ENCODE measurements around the gene C1QTNF9B. TPM values are rescaled to one million over a fixed set of nuclear protein-coding genes. Genes with fewer than 3 reads are reported as not detected.

C1QTNF9B gene
- total RNA-seq, 1 donor from 2014 or later: not detected

GRCh38 chr13:23922005-23922932 is 25.0 kb upstream of the C1QTNF9B start:
- H3K36me3 ChIP-seq (ENCODE audit: insufficient read depth, low read length): no peaks in the 10 kb centered on the region
- H3K4me3 Mint-ChIP-seq (ENCODE audit: unreplicated experiment): no peak overlapping the region
- no peaks in the 10 kb centered on the region for H3K27me3 ChIP-seq (ENCODE audit: insufficient read depth, low read length)
- H3K4me1 ChIP-seq (ENCODE audit: insufficient read depth, low read length): peaks cover 4% of the 10 kb centered on the region
- H3K79me2 ChIP-seq (ENCODE audit: insufficient read depth, low read length): no peaks in the 10 kb centered on the region
- H3K9me3 ChIP-seq (ENCODE audit: insufficient read depth, low read depth, low read length): no peaks in the 10 kb centered on the region
- no peaks in the 10 kb centered on the region for H3K27me3 Mint-ChIP-seq (ENCODE audit: low read depth, unreplicated experiment)
- H3K27ac ChIP-seq (ENCODE audit: low read depth, low read length): no peak overlapping the region
- H3K9ac ChIP-seq (ENCODE audit: low read length): no peak overlapping the region
- peaks cover 4% of the 10 kb centered on the region for H3K9me3 Mint-ChIP-seq (ENCODE audit: unreplicated experiment)
- no peaks in the 10 kb centered on the region for H3K36me3 Mint-ChIP-seq (ENCODE audit: low read depth, unreplicated experiment)
- FAIRE-seq (no peak), DNase-seq (ENCODE audit: low read depth) (peak; percentile 43)
- H3K4me2 ChIP-seq (ENCODE audit: low read length): no peak overlapping the region
- H4K20me1 ChIP-seq (ENCODE audit: insufficient read depth, low read length): no peaks in the 10 kb centered on the region
- H3K27ac Mint-ChIP-seq (ENCODE audit: unreplicated experiment): no peak overlapping the region
- H3K4me1 Mint-ChIP-seq (ENCODE audit: low read depth, unreplicated experiment): peaks cover 5% of the 10 kb centered on the region
- no peak overlapping the region for H2AFZ ChIP-seq (ENCODE audit: low read depth, low read length)
- H3K4me3 ChIP-seq (ENCODE audit: insufficient read depth, low read depth, low read length): no peak overlapping the region
- TF ChIP-seq CTCF (IDR thresholded peaks at IDR 0.05; ENCODE audit: insufficient read depth, low read depth, low read length) (no peak), EZH2 (IDR thresholded peaks at IDR 0.05; ENCODE audit: insufficient read depth, low read length) (no peak)

- Mint-ChIP-seq H3K9me3 (ENCODE audit: unreplicated experiment) (peaks cover 4% of the 10 kb centered on the region), H3K27me3 (ENCODE audit: low read depth, unreplicated experiment) (no peaks in the 10 kb centered on the region), H3K27ac (ENCODE audit: unreplicated experiment) (no peak overlapping the region), H3K36me3 (ENCODE audit: low read depth, unreplicated experiment) (no peaks in the 10 kb centered on the region), H3K4me1 (ENCODE audit: low read depth, unreplicated experiment) (peaks cover 5% of the 10 kb centered on the region), H3K4me3 (ENCODE audit: unreplicated experiment) (no peak overlapping the region)
- Histone ChIP-seq H3K9me3 (ENCODE audit: insufficient read depth, low read depth, low read length) (no peaks in the 10 kb centered on the region), H3K27ac (ENCODE audit: low read depth, low read length) (no peak overlapping the region), H3K9ac (ENCODE audit: low read length) (no peak overlapping the region), H3K4me2 (ENCODE audit: low read length) (no peak overlapping the region), H3K79me2 (ENCODE audit: insufficient read depth, low read length) (no peaks in the 10 kb centered on the region), H3K4me3 (ENCODE audit: insufficient read depth, low read depth, low read length) (no peak overlapping the region), H2AFZ (ENCODE audit: low read depth, low read length) (no peak overlapping the region), H3K4me1 (ENCODE audit: insufficient read depth, low read length) (peaks cover 4% of the 10 kb centered on the region), H3K36me3 (ENCODE audit: insufficient read depth, low read length) (no peaks in the 10 kb centered on the region), H3K27me3 (ENCODE audit: insufficient read depth, low read length) (no peaks in the 10 kb centered on the region), H4K20me1 (ENCODE audit: insufficient read depth, low read length) (no peaks in the 10 kb centered on the region)
- TF ChIP-seq EZH2 (IDR thresholded peaks at IDR 0.05; ENCODE audit: insufficient read depth, low read length): no peak
- peak; percentile 76 for TF ChIP-seq CTCF (IDR thresholded peaks at IDR 0.05; ENCODE audit: insufficient read depth, low read depth, low read length)
- DNase-seq (ENCODE audit: low read depth): peak; percentile 61
- peak; percentile 20 for FAIRE-seq
These were observed 24.2 kb upstream of the C1QTNF9B start for GRCh38 chr13:23921451-23921888.

GRCh38 chr13:23919006-23919405 is 21.7 kb upstream of the C1QTNF9B start:
- Histone ChIP-seq H3K27me3 (ENCODE audit: insufficient read depth, low read length) (no peaks in the 10 kb centered on the region), H2AFZ (ENCODE audit: low read depth, low read length) (no peak overlapping the region), H3K36me3 (ENCODE audit: insufficient read depth, low read length) (no peaks in the 10 kb centered on the region), H3K4me1 (ENCODE audit: insufficient read depth, low read length) (peaks cover 4% of the 10 kb centered on the region), H3K79me2 (ENCODE audit: insufficient read depth, low read length) (no peaks in the 10 kb centered on the region), H3K9me3 (ENCODE audit: insufficient read depth, low read depth, low read length) (no peaks in the 10 kb centered on the region), H3K4me3 (ENCODE audit: insufficient read depth, low read depth, low read length) (no peak overlapping the region), H3K27ac (ENCODE audit: low read depth, low read length) (no peak overlapping the region), H3K9ac (ENCODE audit: low read length) (no peak overlapping the region), H3K4me2 (ENCODE audit: low read length) (no peak overlapping the region), H4K20me1 (ENCODE audit: insufficient read depth, low read length) (no peaks in the 10 kb centered on the region)
- no peak overlapping the region for H3K4me3 Mint-ChIP-seq (ENCODE audit: unreplicated experiment)
- no peaks in the 10 kb centered on the region for H3K36me3 Mint-ChIP-seq (ENCODE audit: low read depth, unreplicated experiment)
- FAIRE-seq (no peak), DNase-seq (ENCODE audit: low read depth) (no peak)
- H3K27me3 Mint-ChIP-seq (ENCODE audit: low read depth, unreplicated experiment): no peaks in the 10 kb centered on the region
- H3K9me3 Mint-ChIP-seq (ENCODE audit: unreplicated experiment): peaks cover 4% of the 10 kb centered on the region
- no peak overlapping the region for H3K27ac Mint-ChIP-seq (ENCODE audit: unreplicated experiment)
- TF ChIP-seq EZH2 (IDR thresholded peaks at IDR 0.05; ENCODE audit: insufficient read depth, low read length) (no peak), CTCF (IDR thresholded peaks at IDR 0.05; ENCODE audit: insufficient read depth, low read depth, low read length) (no peak)
- H3K4me1 Mint-ChIP-seq (ENCODE audit: low read depth, unreplicated experiment): peaks cover 5% of the 10 kb centered on the region

Data from astrocyte (in vitro differentiated cells and primary cell).